Measurements from ENCODE around the gene RAB37.

Gene RAB37

GRCh38 chr17:74743755-74744154, 6.7 kb downstream of the RAB37 start:
- POLR2A ChIA-PET: interaction anchor here (3.5 kb wide), 1 partner anchor 33 kb away, joined by 22 read pairs; the partner anchor contains the start of gene NAT9
- CTCF ChIA-PET: interaction anchor here (0.8 to 4.5 kb wide), 6 partner anchors 7 to 86 kb away, joined by 3 to 32 read pairs (median 4); partner anchors contain the start of gene RAB37

DNA sequence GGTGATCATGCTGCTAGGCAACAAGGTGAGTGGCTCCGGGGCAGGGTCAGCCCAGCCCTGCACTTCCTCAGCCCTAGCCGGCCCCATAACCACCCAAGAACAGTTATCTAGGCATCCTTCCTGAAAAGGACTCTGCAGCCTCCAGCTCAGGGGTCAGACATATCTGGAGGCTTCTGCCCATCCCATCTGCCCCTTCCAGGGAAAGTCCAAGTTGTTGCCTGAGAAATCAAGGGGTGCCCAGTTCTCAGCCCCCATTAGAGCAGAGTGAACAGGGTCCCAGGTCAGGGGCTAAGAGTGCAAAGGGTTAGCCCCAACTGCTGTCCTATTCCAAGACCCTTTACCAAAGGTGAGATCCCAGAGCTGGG, 7.3 kb downstream of the RAB37 start:
- TF ChIP-seq CTBP1 (IDR thresholded peaks at IDR 0.05; ENCODE audit: borderline replicate concordance) (no peak), SUZ12 (IDR thresholded peaks at IDR 0.05) (no peak), LEF1 (IDR thresholded peaks at IDR 0.05; ENCODE audit: borderline replicate concordance) (no peak), BHLHE40 (IDR thresholded peaks at IDR 0.05; ENCODE audit: borderline replicate concordance) (no peak), TARDBP (IDR thresholded peaks at IDR 0.05) (no peak), FOXA1 (IDR thresholded peaks at IDR 0.05) (no peak), ARNT (IDR thresholded peaks at IDR 0.05) (no peak), PKNOX1 (IDR thresholded peaks at IDR 0.05) (no peak), ZNF384 (IDR thresholded peaks at IDR 0.05) (no peak), FOXM1 (IDR thresholded peaks at IDR 0.05; ENCODE audit: borderline replicate concordance) (no peak), HDGF (IDR thresholded peaks at IDR 0.05; ENCODE audit: borderline replicate concordance) (no peak)
- ChIA-PET POLR2A (interaction anchor here (2.5 to 3.5 kb wide), 3 partner anchors 26 to 129 kb away, joined by 12 to 22 read pairs (median 22); partner anchors contain the start of genes FDXR and NAT9), CTCF (interaction anchor here (0.6 to 4.5 kb wide), 11 partner anchors 7 to 439 kb away, joined by 3 to 32 read pairs (median 3); partner anchors contain the start of genes FDXR and RAB37)
- no peak for DNase-seq (ENCODE audit: extremely low spot score)

More at GRCh38 chr17:74743755-74744154, 6.7 kb downstream of the RAB37 start:
- no peak for TF ChIP-seq TARDBP (IDR thresholded peaks at IDR 0.05)
- TF ChIP-seq ARNT (IDR thresholded peaks at IDR 0.05): no peak
- TF ChIP-seq NFRKB (IDR thresholded peaks at IDR 0.05): no peak
- TF ChIP-seq LEF1 (IDR thresholded peaks at IDR 0.05; ENCODE audit: borderline replicate concordance): no peak
- no peak for TF ChIP-seq FOXM1 (IDR thresholded peaks at IDR 0.05; ENCODE audit: borderline replicate concordance)
- TF ChIP-seq SP1 (IDR thresholded peaks at IDR 0.05): no peak
- TF ChIP-seq ZNF384 (IDR thresholded peaks at IDR 0.05): no peak
- TF ChIP-seq HDGF (IDR thresholded peaks at IDR 0.05; ENCODE audit: borderline replicate concordance): no peak
- DNase-seq (ENCODE audit: extremely low spot score): no peak

DNA sequence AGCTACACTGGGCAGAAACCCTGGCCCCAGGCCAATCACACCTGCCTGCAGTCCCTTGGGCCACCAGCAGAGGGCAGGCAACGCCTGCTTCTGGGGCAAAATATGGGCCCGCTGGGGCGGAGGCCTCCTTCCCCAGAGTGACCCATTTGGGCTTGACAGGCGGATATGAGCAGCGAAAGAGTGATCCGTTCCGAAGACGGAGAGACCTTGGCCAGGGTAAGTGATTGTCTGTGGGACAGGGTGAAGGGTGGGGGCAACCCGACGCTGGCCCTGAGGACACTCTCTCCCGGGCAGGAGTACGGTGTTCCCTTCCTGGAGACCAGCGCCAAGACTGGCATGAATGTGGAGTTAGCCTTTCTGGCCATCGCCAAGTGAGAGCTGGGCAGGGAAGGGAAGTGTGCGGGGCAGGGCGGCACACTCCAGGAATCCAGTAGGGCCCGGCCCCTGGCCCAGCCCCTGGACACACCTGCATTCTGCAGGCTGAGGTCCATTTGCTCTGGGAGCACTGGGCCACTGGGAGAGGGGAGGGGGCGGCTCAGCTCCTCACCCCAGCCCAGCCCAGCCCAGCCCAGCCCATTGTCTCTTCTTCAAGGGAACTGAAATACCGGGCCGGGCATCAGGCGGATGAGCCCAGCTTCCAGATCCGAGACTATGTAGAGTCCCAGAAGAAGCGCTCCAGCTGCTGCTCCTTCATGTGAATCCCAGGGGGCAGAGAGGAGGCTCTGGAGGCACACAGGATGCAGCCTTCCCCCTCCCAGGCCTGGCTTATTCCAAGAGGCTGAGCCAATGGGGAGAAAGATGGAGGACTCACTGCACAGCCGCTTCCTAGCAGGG, 7.9 kb downstream of the RAB37 start:
- no peak for TF ChIP-seq FOXK2 (IDR thresholded peaks at IDR 0.05)
- TF ChIP-seq SP1 (IDR thresholded peaks at IDR 0.05): no peak
- TF ChIP-seq TARDBP (IDR thresholded peaks at IDR 0.05): no peak
- no peak for TF ChIP-seq NFRKB (IDR thresholded peaks at IDR 0.05)
- TF ChIP-seq LEF1 (IDR thresholded peaks at IDR 0.05; ENCODE audit: borderline replicate concordance): no peak
- TF ChIP-seq SUZ12 (IDR thresholded peaks at IDR 0.05): no peak
- TF ChIP-seq ZNF384 (IDR thresholded peaks at IDR 0.05): no peak
- TF ChIP-seq ARNT (IDR thresholded peaks at IDR 0.05): no peak
- no peak for TF ChIP-seq CTBP1 (IDR thresholded peaks at IDR 0.05; ENCODE audit: borderline replicate concordance)
- TF ChIP-seq ELF4 (IDR thresholded peaks at IDR 0.05): no peak
- no peak for TF ChIP-seq BHLHE40 (IDR thresholded peaks at IDR 0.05; ENCODE audit: borderline replicate concordance)
- no peak for TF ChIP-seq FOXA1 (IDR thresholded peaks at IDR 0.05)
- TF ChIP-seq FOXM1 (IDR thresholded peaks at IDR 0.05; ENCODE audit: borderline replicate concordance): no peak
- no peak for TF ChIP-seq PKNOX1 (IDR thresholded peaks at IDR 0.05)
- no peak for TF ChIP-seq HDGF (IDR thresholded peaks at IDR 0.05; ENCODE audit: borderline replicate concordance)
- CTCF ChIA-PET: interaction anchor here (0.6 to 4.5 kb wide), 19 partner anchors 8 to 439 kb away, joined by 3 to 32 read pairs (median 4); partner anchors contain the start of genes FDXR, NAT9 and RAB37
- POLR2A ChIA-PET: interaction anchor here (2.5 to 3.5 kb wide), 3 partner anchors 25 to 128 kb away, joined by 12 to 22 read pairs (median 22); partner anchors contain the start of genes FDXR and NAT9
- peak; percentile 80 for DNase-seq (ENCODE audit: extremely low spot score)

DNA sequence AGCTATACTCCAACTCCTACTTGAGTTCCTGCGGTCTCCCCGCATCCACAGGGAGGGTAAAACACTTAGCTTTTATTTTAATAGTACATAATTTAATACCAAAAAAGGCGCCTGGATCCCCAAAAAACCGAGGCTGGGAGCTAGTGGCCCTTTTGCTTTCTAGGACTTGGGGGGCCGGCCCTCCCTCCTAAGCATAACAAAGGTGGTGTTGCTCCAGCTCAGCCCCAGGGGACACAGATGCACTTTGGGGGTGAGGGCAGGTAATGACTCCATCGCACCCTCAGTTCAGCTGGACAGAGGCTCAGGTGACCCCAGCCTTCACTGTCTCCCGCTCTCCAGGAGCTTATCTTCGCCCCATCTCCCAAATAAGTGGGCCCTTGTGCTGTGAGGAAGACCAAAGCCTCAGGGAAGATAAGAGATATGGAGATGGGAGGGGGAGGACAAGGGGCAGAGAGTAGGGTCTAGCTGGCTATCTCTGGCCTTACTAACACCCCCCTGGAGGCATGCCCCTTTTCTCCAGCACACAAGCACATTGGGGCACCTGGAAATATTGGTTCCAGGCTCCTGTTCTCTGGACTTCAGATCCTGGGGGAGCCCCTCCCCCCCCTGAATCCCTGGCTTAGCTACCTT, 8.6 kb downstream of the RAB37 start:
- DNase-seq (ENCODE audit: extremely low spot score): no peak
- ChIA-PET POLR2A (interaction anchor here (2.5 to 3.5 kb wide), 3 partner anchors 25 to 127 kb away, joined by 12 to 22 read pairs (median 22); partner anchors contain the start of genes FDXR and NAT9), CTCF (interaction anchor here (0.6 to 4.5 kb wide), 14 partner anchors 9 to 458 kb away, joined by 3 to 32 read pairs (median 4); partner anchors contain the start of genes NAT9 and RAB37)
- TF ChIP-seq L3MBTL2 (conservative IDR thresholded peaks at IDR 0.05) (no peak), ARNT (IDR thresholded peaks at IDR 0.05) (no peak)

DNA sequence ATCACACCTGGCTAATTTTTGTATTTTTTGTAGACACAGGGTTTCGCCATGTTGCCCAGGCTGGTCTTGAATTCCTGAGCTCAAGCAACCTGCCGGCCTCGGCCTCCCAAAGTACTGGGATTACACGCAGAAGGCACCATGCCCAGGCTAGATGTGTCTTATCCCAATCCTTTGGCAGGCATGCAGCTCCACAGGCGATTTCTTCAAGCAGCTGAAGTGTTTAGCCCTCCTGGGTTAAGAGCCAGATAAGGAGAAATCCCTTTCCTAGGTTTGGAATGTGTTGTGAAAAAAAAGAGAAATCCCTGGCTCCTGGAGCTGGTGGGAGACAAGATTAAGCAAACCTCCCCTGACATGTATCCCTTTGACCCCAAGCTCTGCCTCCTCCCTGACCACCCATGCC, 9.3 kb downstream of the RAB37 start:
- ChIA-PET POLR2A (interaction anchor here (2.5 to 3.5 kb wide), 3 partner anchors 24 to 127 kb away, joined by 12 to 22 read pairs (median 22); partner anchors contain the start of genes FDXR and NAT9), CTCF (interaction anchor here (1.2 to 4.5 kb wide), 5 partner anchors 9 to 44 kb away, joined by 4 to 32 read pairs (median 8); partner anchors contain the start of gene RAB37)
- no peak for TF ChIP-seq L3MBTL2 (conservative IDR thresholded peaks at IDR 0.05)
- TF ChIP-seq FOXM1 (IDR thresholded peaks at IDR 0.05; ENCODE audit: borderline replicate concordance): no peak
- TF ChIP-seq HDGF (IDR thresholded peaks at IDR 0.05; ENCODE audit: borderline replicate concordance): no peak
- no peak for TF ChIP-seq LEF1 (IDR thresholded peaks at IDR 0.05; ENCODE audit: borderline replicate concordance)
- TF ChIP-seq SP1 (IDR thresholded peaks at IDR 0.05): no peak
- TF ChIP-seq SUZ12 (IDR thresholded peaks at IDR 0.05): no peak
- no peak for TF ChIP-seq ZNF384 (IDR thresholded peaks at IDR 0.05)
- no peak for TF ChIP-seq PKNOX1 (IDR thresholded peaks at IDR 0.05)
- TF ChIP-seq TARDBP (IDR thresholded peaks at IDR 0.05): no peak
- TF ChIP-seq ARNT (IDR thresholded peaks at IDR 0.05): no peak
- no peak for TF ChIP-seq FOXK2 (IDR thresholded peaks at IDR 0.05)
- no peak for TF ChIP-seq ELF4 (IDR thresholded peaks at IDR 0.05)
- no peak for TF ChIP-seq FOXA1 (IDR thresholded peaks at IDR 0.05)
- TF ChIP-seq BHLHE40 (IDR thresholded peaks at IDR 0.05; ENCODE audit: borderline replicate concordance): no peak
- TF ChIP-seq CTBP1 (IDR thresholded peaks at IDR 0.05; ENCODE audit: borderline replicate concordance): no peak
- TF ChIP-seq NFRKB (IDR thresholded peaks at IDR 0.05): no peak
- no peak for DNase-seq (ENCODE audit: extremely low spot score)
